ENCODE measurements around the gene MYD88. TPM values are rescaled to one million over a fixed set of nuclear protein-coding genes. Genes with fewer than 3 reads are reported as not detected.

Gene MYD88
- 0.14 TPM in 1 of 2 replicates, not detected in the other for polyA plus RNA-seq
- polyA minus RNA-seq: 0.69 TPM in 1 of 2 replicates, not detected in the other

DNA sequence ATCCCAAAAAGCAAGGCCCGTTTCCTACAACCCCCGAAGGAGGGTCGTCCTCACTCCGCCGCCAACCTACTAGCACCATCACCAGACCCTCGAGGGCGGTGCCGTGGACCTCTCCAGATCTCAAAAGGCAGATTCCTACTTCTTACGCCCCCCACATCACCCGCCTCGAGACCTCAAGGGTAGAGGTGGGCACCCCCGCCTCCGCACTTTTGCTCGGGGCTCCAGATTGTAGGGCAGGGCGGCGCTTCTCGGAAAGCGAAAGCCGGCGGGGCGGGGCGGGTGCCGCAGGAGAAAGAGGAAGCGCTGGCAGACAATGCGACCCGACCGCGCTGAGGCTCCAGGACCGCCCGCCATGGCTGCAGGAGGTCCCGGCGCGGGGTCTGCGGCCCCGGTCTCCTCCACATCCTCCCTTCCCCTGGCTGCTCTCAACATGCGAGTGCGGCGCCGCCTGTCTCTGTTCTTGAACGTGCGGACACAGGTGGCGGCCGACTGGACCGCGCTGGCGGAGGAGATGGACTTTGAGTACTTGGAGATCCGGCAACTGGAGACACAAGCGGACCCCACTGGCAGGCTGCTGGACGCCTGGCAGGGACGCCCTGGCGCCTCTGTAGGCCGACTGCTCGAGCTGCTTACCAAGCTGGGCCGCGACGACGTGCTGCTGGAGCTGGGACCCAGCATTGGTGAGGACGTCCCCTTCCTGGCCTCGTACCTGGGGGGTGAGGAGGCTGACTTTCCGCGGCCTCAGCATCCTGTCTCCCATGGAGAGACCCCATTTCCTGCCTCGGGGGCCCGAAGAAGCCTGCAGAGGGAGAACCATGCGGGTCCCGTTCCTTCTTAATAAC, at the start of gene MYD88:
MYD88 (plus strand) TSS at position 313 of the 842 bp plus-strand sequence; CDS start at position 353, 40 bp downstream.
- Histone ChIP-seq H3K36me3 (ENCODE audit: insufficient read depth, low read length) (no peaks in the 10 kb centered on the region), H3K4me2 (ENCODE audit: low read length) (peak within 1 kb of the TSS; percentile 96), H3K9me3 (ENCODE audit: low read length) (no peaks in the 10 kb centered on the region), H3K27me3 (ENCODE audit: insufficient read depth, low read depth, low read length) (peaks cover 20% of the 10 kb centered on the region), H3K4me3 (ENCODE audit: low read length) (peak within 1 kb of the TSS; percentile 93), H4K20me1 (ENCODE audit: insufficient read depth) (no peaks in the 10 kb centered on the region), H3K79me2 (replicated peaks; ENCODE audit: insufficient read depth, low read length) (peaks cover 7% of the 10 kb centered on the region), H3K9ac (ENCODE audit: low read length) (peak within 1 kb of the TSS; percentile 80), H2AFZ (ENCODE audit: low read depth, low read length) (peak within 1 kb of the TSS; percentile 95), H3K27ac (ENCODE audit: low read length) (peak within 1 kb of the TSS; percentile 47), H3F3A (ENCODE audit: insufficient read depth, low read length, poor library complexity, severe bottlenecking) (no peaks in the 10 kb centered on the region), H3K9me2 (ENCODE audit: insufficient read depth, low read length) (no peaks in the 10 kb centered on the region)
- TF ChIP-seq RAD21 (conservative IDR thresholded peaks at IDR 0.05) (no peak), TAF1 (IDR thresholded peaks at IDR 0.05; ENCODE audit: low read depth) (no peak), MXI1 (conservative IDR thresholded peaks at IDR 0.05; ENCODE audit: poor library complexity, severe bottlenecking) (no peak), POLR2AphosphoS5 (IDR thresholded peaks at IDR 0.05) (no peak), EP300 (conservative IDR thresholded peaks at IDR 0.05; ENCODE audit: poor library complexity, severe bottlenecking) (no peak), SMC3 (conservative IDR thresholded peaks at IDR 0.05; ENCODE audit: poor library complexity) (no peak), EZH2 (IDR thresholded peaks at IDR 0.05; ENCODE audit: borderline replicate concordance, insufficient read depth, low read length, poor library complexity, severe bottlenecking) (no peak)
- TF ChIP-seq, protein P1, sequence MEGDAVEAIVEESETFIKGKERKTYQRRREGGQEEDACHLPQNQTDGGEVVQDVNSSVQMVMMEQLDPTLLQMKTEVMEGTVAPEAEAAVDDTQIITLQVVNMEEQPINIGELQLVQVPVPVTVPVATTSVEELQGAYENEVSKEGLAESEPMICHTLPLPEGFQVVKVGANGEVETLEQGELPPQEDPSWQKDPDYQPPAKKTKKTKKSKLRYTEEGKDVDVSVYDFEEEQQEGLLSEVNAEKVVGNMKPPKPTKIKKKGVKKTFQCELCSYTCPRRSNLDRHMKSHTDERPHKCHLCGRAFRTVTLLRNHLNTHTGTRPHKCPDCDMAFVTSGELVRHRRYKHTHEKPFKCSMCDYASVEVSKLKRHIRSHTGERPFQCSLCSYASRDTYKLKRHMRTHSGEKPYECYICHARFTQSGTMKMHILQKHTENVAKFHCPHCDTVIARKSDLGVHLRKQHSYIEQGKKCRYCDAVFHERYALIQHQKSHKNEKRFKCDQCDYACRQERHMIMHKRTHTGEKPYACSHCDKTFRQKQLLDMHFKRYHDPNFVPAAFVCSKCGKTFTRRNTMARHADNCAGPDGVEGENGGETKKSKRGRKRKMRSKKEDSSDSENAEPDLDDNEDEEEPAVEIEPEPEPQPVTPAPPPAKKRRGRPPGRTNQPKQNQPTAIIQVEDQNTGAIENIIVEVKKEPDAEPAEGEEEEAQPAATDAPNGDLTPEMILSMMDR (IDR thresholded peaks at IDR 0.05; ENCODE audit: poor library complexity, severe bottlenecking): no peak
- TF ChIP-seq, protein P2, sequence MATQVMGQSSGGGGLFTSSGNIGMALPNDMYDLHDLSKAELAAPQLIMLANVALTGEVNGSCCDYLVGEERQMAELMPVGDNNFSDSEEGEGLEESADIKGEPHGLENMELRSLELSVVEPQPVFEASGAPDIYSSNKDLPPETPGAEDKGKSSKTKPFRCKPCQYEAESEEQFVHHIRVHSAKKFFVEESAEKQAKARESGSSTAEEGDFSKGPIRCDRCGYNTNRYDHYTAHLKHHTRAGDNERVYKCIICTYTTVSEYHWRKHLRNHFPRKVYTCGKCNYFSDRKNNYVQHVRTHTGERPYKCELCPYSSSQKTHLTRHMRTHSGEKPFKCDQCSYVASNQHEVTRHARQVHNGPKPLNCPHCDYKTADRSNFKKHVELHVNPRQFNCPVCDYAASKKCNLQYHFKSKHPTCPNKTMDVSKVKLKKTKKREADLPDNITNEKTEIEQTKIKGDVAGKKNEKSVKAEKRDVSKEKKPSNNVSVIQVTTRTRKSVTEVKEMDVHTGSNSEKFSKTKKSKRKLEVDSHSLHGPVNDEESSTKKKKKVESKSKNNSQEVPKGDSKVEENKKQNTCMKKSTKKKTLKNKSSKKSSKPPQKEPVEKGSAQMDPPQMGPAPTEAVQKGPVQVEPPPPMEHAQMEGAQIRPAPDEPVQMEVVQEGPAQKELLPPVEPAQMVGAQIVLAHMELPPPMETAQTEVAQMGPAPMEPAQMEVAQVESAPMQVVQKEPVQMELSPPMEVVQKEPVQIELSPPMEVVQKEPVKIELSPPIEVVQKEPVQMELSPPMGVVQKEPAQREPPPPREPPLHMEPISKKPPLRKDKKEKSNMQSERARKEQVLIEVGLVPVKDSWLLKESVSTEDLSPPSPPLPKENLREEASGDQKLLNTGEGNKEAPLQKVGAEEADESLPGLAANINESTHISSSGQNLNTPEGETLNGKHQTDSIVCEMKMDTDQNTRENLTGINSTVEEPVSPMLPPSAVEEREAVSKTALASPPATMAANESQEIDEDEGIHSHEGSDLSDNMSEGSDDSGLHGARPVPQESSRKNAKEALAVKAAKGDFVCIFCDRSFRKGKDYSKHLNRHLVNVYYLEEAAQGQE (IDR thresholded peaks at IDR 0.05; ENCODE audit: borderline replicate concordance): no peak

DNA sequence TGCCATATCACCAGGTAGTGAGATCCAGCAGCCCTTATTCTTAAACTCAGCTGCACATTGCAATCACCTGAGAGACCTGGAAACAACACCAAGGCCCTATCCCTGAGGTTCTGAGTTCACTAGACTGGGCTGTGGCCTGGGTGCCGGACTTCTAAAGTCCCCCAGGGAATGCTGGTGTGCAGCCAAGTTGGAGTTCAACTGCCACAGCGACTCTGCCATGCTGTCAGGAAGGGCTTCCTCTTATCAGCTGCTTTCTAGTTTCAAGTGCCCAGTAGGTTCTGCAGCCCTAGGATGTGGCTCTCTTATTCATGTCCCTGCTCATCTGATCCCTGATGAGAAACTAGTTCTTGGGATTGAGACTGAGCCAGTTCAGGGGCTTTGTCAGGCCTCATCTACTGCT, 49.3 kb upstream of the MYD88 start:
- H3K9me2 ChIP-seq (ENCODE audit: insufficient read depth, low read length): no peaks in the 10 kb centered on the region
- H3K36me3 ChIP-seq (ENCODE audit: insufficient read depth, low read length): no peaks in the 10 kb centered on the region
- no peaks in the 10 kb centered on the region for H3F3A ChIP-seq (ENCODE audit: insufficient read depth, low read length, poor library complexity, severe bottlenecking)
- H3K4me3 ChIP-seq (ENCODE audit: low read length): no peak overlapping the region
- no peaks in the 10 kb centered on the region for H4K20me1 ChIP-seq (ENCODE audit: insufficient read depth)
- TF ChIP-seq MXI1 (conservative IDR thresholded peaks at IDR 0.05; ENCODE audit: poor library complexity, severe bottlenecking): no peak
- no peak for TF ChIP-seq SMC3 (conservative IDR thresholded peaks at IDR 0.05; ENCODE audit: poor library complexity)
- no peak for TF ChIP-seq EZH2 (IDR thresholded peaks at IDR 0.05; ENCODE audit: borderline replicate concordance, insufficient read depth, low read length, poor library complexity, severe bottlenecking)
- TF ChIP-seq POLR2AphosphoS5 (IDR thresholded peaks at IDR 0.05): no peak
- TF ChIP-seq RAD21 (conservative IDR thresholded peaks at IDR 0.05): no peak
- TF ChIP-seq EP300 (conservative IDR thresholded peaks at IDR 0.05; ENCODE audit: poor library complexity, severe bottlenecking): no peak
- TF ChIP-seq TAF1 (IDR thresholded peaks at IDR 0.05; ENCODE audit: low read depth): no peak
- TF ChIP-seq, protein P1 (IDR thresholded peaks at IDR 0.05; ENCODE audit: poor library complexity, severe bottlenecking): no peak
- H3K79me2 ChIP-seq (replicated peaks; ENCODE audit: insufficient read depth, low read length): no peaks in the 10 kb centered on the region
- H3K9me3 ChIP-seq (ENCODE audit: low read length): no peaks in the 10 kb centered on the region
- H3K27ac ChIP-seq (ENCODE audit: low read length): no peak overlapping the region
- no peaks in the 10 kb centered on the region for H3K27me3 ChIP-seq (ENCODE audit: insufficient read depth, low read depth, low read length)
- H3K9ac ChIP-seq (ENCODE audit: low read length): no peak overlapping the region
- no peak overlapping the region for H2AFZ ChIP-seq (ENCODE audit: low read depth, low read length)
- no peak overlapping the region for H3K4me2 ChIP-seq (ENCODE audit: low read length)

Data from neural cell (in vitro differentiated cells).